Measurements from ENCODE around the gene CHST15. TPM values are rescaled to one million over a fixed set of nuclear protein-coding genes. Genes with fewer than 3 reads are reported as not detected.

The CHST15 gene
- total and polyA plus RNA-seq, 2 of the 4 experiments (the other 2 are of a cell fraction), result 0.14 to 0.18 TPM

- Histone ChIP-seq H3K4me1 (ENCODE audit: control insufficient read depth, insufficient read depth, low read length) (no peaks in the 10 kb centered on the region), H4K91ac (ENCODE audit: insufficient read depth, low read depth, low read length) (no peak overlapping the region), H3K23ac (ENCODE audit: low read depth, low read length) (no peak overlapping the region), H3K4me3 (ENCODE audit: insufficient read depth, low read depth, low read length) (no peak overlapping the region), H2BK5ac (ENCODE audit: low read depth, low read length, poor library complexity, severe bottlenecking) (no peak overlapping the region), H3K4me2 (ENCODE audit: low read depth, low read length) (no peak overlapping the region), H3K9me3 (ENCODE audit: control insufficient read depth, insufficient read depth, low read length) (peaks cover 5% of the 10 kb centered on the region; the same call in 1 of the 2 replicates), H3K27me3 (ENCODE audit: control insufficient read depth, insufficient read depth, low read length) (no peaks in the 10 kb centered on the region), H3K9ac (ENCODE audit: low read depth, low read length) (no peak overlapping the region), H3K27ac (ENCODE audit: insufficient read depth, low read length) (no peak overlapping the region), H2AK5ac (ENCODE audit: low read depth, low read length) (no peak overlapping the region), H2BK15ac (ENCODE audit: low read depth, low read length) (no peak overlapping the region), H3K56ac (ENCODE audit: extremely low read depth, insufficient read depth, low read length) (no peak overlapping the region), H3K14ac (replicated peaks; ENCODE audit: low read depth, low read length) (no peak overlapping the region), H3K4ac (ENCODE audit: low read depth, low read length) (no peak overlapping the region), H3K79me1 (ENCODE audit: low read depth in 1 of 2, low read length in 2 of 2) (no peaks in the 10 kb centered on the region), H2BK120ac (ENCODE audit: low read depth, low read length) (no peak overlapping the region), H3K9me1 (ENCODE audit: insufficient read depth, low read length) (no peaks in the 10 kb centered on the region), H4K20me1 (ENCODE audit: insufficient read depth, low read length) (no peaks in the 10 kb centered on the region), H2BK20ac (ENCODE audit: low read depth, low read length) (no peak overlapping the region), H2AK9ac (replicated peaks; ENCODE audit: low read depth, low read length, poor library complexity) (no peak overlapping the region), H3K36me3 (ENCODE audit: control insufficient read depth, insufficient read depth, low read length) (no peaks in the 10 kb centered on the region), H4K5ac (ENCODE audit: low read depth, low read length) (no peak overlapping the region), H4K8ac (ENCODE audit: low read depth in 2 of 2, low read length in 2 of 2) (no peak overlapping the region), H2AFZ (replicated peaks; ENCODE audit: low read length, poor library complexity) (no peak overlapping the region), H3K18ac (ENCODE audit: low read depth, low read length) (no peak overlapping the region)
- in situ Hi-C loops (cut with MboI; ENCODE audit: low sequenced_read_pairs) (no loop called here), dilution Hi-C loops (cut with HindIII; ENCODE audit: low sequenced_read_pairs, unreplicated experiment) (no loop called here), intact Hi-C loops (cut with micrococcal nuclease) (no loop called here)
- ChIA-PET POLR2A (ENCODE audit: unreplicated experiment) (no interaction called here), CTCF (no interaction called here)
- WGBS, 2 experiments (ENCODE audit: extremely low coverage in 2 of 2, insufficient read length in 1 of 2), result 73% methylated on average over 3 of the region's 4 CpGs; no CpG with 5 or more reads in 1 of the 2 experiments
- ATAC-seq (ENCODE audit: low read depth) (no peak), DNase-seq (no peak)
- BruUV-seq (replicated peaks), result no TSS peak
- TF ChIP-seq MXI1 (IDR thresholded peaks at IDR 0.05; ENCODE audit: borderline replicate concordance, low read depth, low read length) (no peak), RAD21 (IDR thresholded peaks at IDR 0.05; ENCODE audit: low read length) (no peak), MAFK (IDR thresholded peaks at IDR 0.05; ENCODE audit: low read depth, low read length) (no peak), SMC3 (IDR thresholded peaks at IDR 0.05; ENCODE audit: low read depth, low read length) (no peak), NFE2L2 (IDR thresholded peaks at IDR 0.05; ENCODE audit: low read depth, low read length) (no peak), USF2 (IDR thresholded peaks at IDR 0.05; ENCODE audit: low read depth, low read length) (no peak), RCOR1 (IDR thresholded peaks at IDR 0.05; ENCODE audit: insufficient replicate concordance, low read length) (no peak), CEBPB (IDR thresholded peaks at IDR 0.05; ENCODE audit: low read depth, low read length) (no peak), CHD1 (IDR thresholded peaks at IDR 0.05; ENCODE audit: low read depth, low read length) (no peak), FOS (IDR thresholded peaks at IDR 0.05; ENCODE audit: low read depth, low read length) (no peak), BHLHE40 (IDR thresholded peaks at IDR 0.05; ENCODE audit: low read depth, low read length) (no peak), CTCF (conservative IDR thresholded peaks at IDR 0.05; ENCODE audit: low read depth, low read length) (no peak), POLR2A (IDR thresholded peaks at IDR 0.05; ENCODE audit: low read depth, low read length) (no peak)
Measured at GRCh38 chr10:124072106-124072505, 21.3 kb downstream of the CHST15 start.

Data from IMR-90 (cell line).